T-helper 9 cell (primary cell): Measurements from ENCODE around the gene DPYSL3.

Experiments used
- DNase-seq: peaks from one replicate; pipeline ENCODE4 v3.0.0-alpha.2; 2020

DPYSL3 gene

DNA sequence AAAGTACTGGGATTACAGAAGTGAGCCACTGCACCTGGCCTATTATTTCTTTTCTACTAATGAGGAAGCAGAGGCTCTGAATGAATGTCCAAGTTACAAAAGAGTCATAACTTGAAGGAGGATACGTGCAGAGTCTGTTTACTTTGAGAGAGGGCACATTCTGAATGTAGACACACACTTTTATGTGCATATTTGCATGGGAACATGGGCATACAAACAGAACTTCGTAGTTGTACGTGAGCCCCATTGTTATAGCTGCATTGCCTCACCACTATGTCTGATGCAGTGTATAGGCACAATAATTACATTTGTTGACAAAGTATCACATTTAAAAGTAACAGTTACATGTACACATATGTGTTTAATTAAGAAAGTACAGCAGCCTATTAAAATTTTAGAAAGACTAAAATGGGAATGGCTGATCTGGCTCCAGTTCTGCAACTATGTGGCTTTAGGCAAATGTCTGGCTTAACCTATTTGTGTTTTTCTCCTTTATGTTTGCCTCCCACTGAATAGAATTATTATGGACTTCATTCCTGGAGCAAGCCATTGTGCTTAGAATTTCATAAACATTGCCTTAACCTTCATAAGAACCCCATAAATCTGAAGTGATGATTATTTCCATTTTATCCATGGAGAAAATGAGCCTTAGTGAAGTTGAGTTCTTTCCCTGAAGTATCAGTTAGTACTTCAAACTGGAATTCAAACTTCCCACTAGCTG is 3.0 kb upstream of the DPYSL3 start:
- no peak for DNase-seq

DNA sequence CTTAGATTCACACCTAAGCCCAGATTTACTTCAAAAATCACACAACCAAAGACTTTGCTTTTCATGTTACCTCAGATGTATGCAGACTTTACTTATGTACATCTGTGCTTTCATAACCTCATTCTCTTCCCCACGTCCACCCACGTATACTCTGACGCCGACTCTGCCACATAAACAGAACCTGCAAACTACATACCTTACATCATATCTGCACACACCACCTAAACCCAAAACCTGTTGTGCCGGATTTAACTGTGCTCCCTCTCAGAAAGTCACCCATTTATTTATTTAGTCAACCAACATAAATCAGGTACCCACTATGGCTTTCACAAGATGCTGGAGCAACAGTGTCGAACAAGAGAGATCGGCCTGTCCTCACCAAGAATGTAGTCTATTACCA is 1.0 kb upstream of the DPYSL3 start:
- DNase-seq, result no peak

DNA sequence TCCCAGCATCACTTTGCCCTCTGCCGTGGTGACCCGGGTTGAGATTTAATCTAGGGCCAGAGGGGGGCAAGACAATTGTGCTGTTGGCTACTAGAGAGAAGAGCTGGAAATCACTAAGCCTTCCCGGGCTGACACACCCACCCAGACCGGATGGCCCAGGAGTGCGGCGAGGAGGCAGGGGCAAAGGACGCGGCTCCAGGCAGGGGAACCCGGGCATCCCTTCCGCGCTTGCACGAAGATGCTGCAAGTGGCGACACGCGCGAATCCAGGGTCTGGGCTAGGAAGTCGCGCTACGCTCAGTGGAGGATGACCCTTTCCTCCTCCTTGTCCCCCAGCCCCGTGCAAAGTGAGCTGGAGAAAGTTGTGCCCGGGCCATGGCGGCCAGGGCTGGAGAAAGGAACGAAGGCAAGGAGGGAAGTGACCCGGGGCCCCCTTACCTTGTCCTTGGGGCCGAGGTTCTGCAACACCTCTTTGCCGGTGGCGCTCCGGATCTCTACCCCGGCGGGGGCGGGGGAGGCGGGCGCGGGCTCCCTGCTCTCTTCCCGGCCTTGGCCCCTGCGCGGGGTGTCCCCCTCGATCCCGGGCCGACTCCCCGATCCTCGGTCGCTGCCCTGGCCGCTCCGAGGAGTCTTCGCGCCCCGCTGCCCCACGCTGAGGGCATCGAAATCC is 693 bp downstream of the DPYSL3 start:
- DNase-seq, result no peak

DNA sequence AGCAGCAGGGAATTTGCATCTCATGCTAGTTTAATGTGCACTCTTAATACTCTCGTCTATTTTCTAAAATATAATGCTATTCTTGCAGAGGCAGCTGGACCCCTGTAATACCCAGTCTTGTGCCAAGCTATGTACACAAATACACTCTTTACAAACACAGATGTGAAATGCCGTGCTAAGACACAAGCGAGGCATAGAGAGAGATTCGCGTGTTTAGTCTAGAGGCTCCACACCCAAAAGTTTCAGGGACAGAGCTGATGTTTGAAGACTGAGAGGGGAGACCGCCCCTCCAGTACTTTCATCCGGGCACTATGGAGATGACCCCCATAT is 1.2 kb downstream of the DPYSL3 start:
- DNase-seq, result no peak

DNA sequence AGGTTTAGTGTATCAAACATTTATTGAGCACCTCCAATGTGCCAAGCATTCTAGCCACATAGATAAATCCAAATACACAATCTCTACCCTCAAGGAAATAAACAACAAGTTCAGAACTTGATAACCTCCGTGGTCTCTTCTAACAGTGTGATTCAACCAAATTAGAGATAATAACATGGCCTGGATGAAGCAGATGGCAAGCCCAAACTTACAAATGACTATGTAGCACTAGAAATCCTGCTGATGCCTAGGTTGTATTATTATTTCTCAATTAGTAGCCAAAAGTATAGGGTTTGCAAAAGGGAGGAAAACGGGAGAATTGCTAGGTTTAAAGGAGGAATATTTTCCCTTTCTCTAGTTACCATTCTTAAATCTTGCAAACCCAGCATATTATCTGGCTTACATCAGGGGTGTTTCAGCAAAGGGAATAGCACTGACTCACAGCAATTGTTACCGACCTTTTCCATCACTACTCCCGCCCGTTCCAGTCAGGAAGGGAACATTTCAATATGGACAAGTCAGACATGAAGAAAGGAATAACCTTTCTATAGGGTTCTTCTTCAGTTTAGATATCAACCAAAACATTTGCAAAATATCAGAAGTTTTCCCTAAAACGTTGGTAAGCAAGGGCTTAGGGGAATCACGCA is 2.3 kb downstream of the DPYSL3 start:
- DNase-seq, result no peak

DNA sequence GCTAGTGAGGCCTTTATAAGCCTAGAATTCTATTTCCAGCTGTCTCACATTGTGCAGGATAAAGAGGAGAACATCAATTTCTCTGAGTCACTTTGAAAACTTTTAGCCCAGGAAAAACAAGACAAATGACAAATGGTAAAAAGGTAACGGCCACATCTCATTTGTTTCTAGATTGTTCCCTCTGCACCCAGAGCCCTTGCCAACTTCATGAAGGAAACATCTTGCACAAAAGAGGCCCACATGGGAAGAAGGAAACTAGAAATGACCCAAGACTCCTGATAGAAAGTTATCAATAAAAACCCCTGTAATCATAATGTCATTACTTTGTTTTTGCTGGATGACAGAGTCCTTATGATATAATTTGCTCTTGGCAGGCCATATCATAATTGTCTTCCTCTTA is 5.3 kb downstream of the DPYSL3 start:
- no peak for DNase-seq

DNA sequence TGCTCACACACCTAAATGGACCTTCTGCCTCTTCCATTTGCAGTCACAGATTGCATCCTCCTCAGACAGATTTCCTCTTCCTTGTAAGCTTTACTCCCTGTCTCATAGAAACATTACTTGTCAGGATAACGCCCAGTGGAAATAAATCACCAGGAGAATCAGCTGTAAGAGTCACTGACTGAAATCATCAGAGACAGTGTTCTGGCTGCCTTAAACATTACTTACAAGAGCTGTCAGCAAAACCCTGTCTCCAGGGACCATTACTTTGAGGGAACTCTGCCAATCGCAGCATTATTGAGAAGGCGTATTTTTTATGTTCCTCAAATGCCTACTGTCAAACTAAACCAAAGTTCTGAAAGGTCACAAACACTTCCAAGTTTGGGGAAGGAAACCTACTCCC is 5.9 kb downstream of the DPYSL3 start:
- DNase-seq, result no peak

DNA sequence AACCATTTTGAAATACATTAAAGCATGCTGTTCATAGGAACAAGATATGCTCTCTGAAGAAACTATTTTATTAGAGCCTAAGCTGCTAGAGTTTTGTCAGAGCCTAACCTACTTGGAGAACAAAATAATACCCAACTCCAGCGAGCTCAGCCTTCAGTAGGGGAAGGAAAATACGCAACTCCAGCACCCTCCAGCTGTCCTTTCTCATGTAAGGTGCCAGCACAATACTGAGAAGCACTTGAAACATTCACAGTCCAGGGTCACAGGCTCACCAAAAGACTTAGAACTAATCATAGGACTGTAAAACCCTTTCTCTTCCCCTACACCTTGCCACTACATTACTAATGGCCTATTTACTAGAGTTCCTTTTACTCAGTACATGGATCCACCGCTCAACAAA is 18.9 kb downstream of the DPYSL3 start:
- no peak for DNase-seq

DNA sequence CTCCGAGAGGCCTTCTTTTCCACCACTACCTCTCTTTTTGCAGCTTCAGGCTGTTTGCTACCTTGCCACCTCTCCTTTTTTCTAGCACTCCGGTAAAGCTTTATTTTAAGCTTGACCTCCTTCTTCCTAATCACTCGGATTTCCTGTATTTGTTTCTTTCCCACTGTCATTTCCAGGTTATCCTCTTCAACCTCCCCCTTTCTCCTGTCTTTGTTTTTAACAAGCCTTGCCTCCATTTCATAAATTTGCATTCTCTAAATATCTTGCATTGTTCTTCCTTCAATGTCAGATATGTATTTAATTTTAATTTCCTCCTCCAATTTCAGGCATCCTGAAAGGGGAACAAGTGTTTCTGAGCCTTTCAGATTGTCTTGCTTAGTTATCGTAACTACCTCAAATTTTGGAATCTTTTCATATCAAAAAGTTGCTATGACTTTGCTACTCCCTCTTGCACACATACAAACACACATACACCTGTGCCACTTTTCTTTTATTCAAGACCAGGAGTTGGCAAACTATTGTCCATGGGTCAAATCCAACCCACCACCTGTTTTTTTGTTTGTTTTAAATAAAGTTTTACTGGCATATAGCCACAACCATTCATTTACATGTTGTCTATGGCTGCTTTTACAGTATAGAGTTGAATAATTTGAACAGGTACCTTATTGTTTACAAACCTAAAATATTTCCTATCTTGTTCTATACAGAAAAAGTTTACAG is 22.7 kb downstream of the DPYSL3 start:
- no peak for DNase-seq

DNA sequence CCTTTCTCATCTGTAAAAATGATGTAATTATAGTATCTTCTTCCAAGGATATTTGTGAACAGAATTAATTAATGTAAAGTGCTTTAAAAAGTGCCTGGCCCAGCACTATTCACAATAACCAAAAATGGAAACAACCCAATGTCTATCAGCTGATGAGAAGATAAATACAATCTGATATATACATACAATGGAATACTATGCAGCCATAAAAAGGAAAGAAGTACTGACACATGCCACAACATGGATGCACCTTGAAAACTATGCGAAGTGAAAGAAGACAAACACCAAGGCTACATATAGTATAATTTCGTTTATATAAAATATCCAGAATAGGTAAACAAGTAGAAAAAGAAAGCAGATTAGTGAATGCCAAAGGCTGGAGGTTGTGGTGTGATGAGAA is 24.1 kb downstream of the DPYSL3 start:
- no peak for DNase-seq

DNA sequence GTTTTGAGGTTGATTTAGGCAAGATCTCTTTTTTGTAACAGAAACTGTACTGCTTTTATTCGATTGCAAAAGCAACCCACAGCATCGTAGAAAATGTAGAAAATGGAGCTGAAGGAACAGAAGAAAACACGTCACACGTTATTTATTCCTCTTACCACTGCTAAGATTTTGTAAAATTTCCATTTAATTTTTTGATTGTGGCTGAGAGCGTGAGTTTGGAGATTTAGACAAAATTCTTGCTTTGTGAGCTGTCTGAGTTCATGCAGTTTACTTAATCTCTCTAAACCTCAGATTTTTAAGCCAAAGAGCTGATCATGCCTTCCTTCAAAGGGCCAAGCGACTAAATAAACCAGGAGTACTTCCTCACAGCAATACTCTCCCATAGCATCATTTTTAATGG is 24.8 kb downstream of the DPYSL3 start:
- DNase-seq, result no peak

DNA sequence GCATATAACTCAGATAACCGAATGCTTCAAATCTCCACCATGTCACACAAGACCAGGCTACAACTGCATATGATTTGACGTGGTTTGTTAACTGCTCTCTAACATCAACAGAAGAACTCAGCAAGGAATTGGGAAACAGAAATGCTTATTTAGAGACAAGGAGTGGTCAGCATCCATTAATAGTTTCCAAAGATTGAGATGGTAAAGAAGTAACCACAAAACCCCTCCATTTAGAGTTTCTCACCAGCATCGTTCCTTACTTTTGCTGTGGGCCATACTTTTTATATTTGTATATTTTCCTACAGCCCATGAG is 25.2 kb downstream of the DPYSL3 start:
- DNase-seq, result no peak

DNA sequence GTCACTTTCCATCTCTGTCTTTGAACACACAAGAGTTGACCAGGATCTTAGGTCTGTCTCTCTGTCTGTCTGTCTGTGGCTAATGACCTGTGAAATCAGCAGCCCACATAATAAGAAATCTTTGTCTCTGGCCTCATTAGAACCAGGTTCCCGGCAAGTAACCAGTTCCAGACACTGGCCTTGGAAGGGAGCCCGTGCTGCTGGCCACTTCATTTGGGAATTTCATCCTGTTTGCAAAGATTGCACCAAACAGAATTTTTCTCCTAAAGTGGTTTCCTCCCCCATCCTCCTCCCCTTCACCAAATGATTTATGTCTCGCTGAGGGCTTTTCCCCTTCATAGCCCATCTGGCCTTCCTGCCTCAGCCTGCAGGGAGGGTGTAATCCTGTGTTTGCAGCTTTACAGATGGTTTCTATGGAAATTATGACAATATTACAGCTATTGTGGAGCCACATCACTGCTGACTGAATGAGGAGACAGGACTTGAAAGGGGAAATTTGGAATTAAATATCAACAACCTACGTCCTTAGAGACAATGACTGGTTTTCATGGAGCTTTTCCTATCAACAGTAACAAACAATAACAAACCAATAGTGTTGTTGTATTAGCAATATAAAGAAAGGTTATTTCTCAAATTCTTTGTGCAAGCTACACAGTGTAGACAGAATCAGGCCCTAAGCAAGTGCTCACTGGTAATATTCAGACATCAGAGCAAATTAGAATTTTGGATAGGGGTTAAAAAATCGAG is 25.7 kb downstream of the DPYSL3 start:
- DNase-seq, result no peak

DNA sequence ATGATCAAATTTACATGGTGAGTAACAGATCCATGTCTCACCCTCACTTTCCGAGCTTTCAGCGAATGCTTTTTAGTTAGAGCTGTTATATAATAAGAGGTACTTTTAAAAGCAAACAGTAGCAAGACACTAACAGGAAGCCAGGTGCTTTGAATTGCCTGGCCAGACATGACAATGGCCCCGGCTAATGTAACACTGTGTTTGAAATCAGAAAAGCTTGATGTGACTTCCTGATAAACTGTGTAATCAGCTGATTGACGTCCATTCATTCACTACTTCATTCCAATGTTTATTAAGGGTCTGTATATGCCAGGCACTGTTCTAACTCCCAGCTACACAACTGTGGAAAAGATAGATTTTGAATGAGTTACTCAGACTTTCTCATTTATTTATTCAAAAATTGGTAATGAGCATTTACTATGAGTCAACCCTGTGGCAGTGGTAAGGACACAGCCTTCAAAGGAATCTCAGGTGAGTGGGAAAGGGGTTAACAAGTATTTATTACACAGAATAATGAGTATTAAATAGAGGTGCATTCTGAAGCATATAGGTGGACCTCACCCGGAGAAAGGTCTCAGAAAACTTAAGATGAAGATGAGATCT is 26.6 kb downstream of the DPYSL3 start:
- no peak for DNase-seq

DNA sequence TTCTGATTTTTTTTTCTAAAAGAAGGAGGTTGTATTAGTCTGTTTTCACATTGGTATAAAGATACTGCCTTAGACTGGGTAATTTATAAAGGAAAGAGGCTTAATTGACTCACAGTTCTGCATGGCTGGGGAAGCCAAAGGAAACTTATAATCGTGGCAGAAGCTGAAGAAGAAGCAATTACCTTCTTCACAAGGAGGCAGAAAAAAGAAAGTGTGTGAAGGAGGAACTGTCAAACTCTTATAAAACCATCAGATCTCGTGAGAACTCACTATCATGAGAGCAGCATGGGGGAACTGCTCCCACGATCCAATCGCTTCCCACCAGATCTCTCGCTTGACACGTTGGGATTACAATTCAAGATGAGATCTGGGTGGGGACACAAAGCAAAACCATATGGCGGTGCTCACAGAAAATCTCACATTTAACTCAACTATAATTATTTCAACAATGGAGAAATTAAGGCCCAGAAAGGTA is 27.1 kb downstream of the DPYSL3 start:
- no peak for DNase-seq

DNA sequence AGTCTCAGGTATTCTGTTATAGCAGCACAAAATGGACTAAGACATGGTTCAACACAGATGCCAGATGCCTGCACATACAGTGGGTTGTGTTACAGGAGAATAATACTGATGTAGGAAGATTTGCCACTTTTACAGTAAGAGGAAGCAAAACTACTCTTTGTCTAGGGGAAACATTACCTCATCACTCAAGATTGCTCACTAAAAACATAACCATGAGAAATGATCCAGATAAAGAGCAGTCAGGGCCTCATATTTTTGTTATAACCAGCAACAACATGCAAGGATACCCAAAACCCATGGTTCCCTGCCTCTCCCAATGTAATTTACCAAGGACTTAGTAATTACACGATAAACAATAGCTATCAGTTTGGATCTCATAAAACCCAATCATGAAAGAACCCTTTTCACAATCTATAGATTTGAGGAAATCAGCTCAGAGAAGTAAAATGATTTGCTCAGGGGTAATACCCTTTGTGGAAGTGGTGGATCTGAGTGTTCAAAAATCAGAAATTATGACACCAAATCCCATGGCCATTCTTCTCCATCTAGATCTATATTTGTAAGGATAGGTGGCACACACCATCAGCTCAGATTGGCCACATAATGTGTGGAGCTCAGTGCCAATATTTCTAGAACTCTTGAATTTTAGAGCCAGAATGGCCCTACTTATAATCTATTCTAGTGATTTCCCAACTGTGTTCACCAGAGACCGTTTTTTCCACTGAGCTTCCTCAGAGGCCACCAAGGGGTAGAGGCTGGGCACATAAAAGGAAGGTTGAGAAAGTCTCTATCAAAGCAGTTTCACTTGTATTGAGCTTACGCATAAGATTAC is 27.8 kb downstream of the DPYSL3 start:
- no peak for DNase-seq

DNA sequence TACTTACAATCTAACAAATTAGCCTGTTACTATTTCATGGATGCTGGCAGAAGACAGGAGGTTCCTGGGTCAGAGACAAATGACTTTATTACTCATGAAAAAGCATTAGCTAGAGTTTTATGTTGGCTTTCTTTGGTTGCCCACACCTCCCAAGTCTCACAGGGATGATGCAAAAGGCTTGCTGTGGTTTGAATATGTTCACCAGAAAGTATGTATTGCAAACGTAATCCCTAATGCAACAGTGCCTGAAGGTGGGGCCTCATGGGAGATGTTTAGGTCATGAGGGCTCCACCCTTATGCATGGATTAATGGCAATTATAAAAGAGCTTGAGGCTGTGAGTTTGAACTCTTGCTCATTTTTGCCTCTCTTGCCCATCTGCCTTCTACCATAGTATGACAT is 28.5 kb downstream of the DPYSL3 start:
- DNase-seq, result no peak

DNA sequence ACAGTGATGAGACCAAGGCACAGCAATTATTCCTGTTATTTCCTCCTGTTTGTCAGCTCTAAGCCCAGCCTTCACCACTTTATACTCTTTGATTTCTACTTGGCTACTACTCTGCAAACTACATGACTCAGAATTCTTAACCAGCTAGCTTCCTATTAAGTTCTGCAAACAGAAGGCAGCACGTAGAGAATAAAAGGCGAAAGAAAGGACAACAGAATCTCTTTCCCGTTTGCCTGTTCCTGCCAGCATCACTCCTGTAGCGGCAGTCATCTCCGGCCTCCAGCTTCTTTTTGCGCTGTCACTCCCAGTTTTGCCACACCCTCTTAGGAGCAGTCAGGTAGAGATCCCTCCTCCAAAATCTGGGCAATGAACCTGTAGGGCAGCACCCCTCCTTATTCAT is 29.9 kb downstream of the DPYSL3 start:
- no peak for DNase-seq

DNA sequence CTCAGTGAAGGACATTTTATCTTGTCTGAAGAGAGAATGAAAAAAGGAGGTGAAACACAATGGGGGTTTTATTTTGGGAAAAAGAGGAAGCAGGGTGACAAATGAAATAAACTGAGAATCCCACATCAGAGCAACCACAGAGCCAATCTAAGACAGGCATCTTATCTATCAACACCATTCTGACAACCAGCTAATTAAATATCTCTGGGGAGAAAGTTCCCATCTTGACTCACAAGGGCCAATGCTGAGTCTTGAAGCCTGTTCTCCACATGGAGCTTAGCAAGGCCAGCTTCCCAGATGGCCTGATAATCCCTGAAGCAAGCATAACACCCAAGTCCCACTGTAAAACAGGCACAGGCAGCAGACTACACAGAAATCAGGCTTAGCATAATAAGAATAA is 30.4 kb downstream of the DPYSL3 start:
- DNase-seq, result no peak

DNA sequence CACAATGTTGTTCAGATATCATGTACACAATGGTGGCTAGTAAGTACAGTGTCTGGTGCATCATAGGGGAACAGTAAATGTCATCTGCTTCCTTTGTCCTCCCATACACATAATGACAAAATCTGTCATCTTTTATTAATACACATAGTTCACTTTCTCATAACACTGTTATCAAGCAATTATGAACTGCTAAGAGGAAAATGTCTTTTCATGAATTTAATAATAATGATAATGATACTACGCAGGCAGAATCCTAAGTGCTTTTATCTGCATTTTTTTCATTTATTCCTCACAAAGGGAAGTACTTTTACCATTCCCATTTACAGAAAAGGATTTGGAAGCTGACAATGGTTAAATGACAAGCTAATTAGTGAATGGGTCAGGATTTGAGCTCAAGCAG is 35.7 kb downstream of the DPYSL3 start:
- no peak for DNase-seq

DNA sequence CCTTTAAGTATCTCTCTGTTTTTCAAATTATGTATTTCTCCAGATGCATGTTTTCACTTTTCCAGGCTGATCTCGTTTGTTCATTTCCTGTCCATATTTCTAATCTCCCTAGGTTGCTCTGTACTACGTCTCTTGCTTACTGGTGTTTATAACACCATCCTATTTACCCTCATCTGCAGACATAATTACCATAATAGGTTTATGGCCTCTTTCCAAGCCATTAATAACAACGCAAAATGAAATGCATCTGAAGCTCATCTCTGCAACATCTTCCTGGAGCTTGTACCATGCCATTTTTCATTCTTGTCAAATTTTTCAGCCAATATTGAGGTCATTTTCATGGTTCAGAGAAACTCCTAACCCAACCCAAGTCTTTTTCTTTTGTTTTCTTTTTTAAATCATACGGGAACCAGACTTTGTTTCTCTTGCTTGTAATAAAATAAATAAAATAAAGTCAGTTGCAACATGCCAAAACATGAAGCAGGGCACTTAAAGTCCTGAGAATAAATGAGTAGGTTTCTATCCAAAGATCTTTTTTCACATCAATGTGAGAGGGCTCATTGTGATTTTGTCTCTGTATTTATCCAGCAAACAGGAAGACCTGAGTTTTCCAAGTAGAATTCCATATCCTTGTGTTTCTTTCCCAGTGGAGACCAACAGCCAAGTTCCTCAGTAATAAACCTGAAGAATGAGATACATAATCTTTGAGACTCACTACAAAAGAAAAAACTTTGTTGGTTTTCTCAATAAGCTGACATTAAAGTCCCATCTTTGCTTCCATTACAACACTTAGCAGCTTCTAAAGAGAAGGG is 37.0 kb downstream of the DPYSL3 start:
- DNase-seq, result no peak
